GM21390 (cell line): ENCODE data around the gene DDO.
"Not testable (repeated sequence)": the region's sequence is repeated elsewhere in the genome, so short reads cannot be mapped to it uniquely, and the experiment has no call there.

Source experiments
- ATAC-seq: cut with Tn5 transposase; IDR thresholded peaks from one replicate; pipeline ENCODE4 v1.9.1; 2021; ENCODE audit not compliant: unreplicated experiment

The DDO gene, protein sequence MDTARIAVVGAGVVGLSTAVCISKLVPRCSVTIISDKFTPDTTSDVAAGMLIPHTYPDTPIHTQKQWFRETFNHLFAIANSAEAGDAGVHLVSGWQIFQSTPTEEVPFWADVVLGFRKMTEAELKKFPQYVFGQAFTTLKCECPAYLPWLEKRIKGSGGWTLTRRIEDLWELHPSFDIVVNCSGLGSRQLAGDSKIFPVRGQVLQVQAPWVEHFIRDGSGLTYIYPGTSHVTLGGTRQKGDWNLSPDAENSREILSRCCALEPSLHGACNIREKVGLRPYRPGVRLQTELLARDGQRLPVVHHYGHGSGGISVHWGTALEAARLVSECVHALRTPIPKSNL

DNA sequence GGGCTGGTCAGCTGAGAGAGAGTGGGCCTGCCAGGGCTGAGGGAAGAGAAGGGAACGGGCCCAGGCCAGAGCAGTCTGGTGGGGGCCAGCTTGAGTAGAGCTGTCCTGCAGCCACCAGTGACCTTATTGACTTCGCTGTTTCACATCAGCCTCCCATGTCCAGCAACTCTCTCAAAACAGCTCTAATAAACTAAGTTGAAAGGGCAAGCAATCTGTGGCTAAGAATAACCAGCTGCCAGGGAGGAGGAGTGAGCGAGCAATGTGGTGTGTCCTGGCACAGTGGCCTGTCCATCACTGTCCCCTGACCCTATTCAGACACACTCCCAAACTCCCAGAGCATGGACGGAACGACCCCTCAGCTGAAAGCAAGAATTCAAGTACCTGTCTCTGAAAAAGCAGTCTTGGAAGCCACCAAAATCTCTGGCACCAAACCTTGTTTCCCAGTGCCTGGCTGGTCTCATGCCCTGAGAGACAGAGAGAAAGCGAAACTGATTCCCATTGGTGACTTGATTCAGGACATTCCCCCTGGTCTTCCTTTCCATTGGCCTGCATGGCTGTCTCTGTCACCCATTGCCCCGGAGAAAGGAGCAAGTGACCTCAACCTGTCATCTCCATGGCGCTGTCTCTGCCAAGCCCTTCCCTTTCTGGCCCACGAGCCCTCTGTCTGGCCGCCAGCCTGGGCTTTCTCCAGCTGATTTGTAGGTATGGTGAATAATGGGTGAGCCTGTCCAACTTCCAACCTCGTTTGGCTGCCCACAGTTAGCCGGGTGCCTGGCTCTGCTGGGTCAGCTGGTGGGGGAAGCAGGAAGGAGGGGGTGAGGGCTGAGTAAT lies at the start of gene DDO:
Gene DDO (minus strand): TSS at position 490 of the 831 bp plus-strand sequence. CDS start 2,113 bp downstream, outside the sequence.
- ATAC-seq = no peak

DNA sequence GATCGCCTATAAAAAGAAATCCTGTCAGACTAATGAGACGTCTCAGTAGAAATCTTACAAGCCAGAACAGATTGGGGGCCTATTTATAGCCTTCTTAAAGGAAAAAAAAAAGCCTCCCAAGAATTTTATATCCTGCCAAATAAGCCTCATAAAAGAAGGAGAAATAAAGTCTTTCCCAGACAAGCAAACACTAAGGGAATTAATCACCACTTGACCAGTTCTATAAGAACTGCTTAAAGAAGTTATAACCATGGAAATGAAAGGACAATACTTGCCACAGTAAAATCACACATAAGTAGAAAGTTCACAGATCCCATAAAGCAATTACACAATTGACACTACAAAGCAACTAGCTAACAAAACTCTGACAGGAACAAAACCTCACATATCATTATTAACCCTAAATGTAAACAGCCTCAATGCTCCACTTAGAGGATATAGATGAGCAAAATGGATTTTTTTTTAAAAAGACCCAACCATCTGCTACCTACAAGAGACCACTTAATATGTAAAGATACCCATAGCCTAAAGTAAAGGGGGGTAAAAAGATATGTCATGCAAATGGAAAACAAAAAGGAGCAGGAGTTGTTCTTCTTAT lies 47.6 kb upstream of the DDO start:
- no peak for ATAC-seq

DNA sequence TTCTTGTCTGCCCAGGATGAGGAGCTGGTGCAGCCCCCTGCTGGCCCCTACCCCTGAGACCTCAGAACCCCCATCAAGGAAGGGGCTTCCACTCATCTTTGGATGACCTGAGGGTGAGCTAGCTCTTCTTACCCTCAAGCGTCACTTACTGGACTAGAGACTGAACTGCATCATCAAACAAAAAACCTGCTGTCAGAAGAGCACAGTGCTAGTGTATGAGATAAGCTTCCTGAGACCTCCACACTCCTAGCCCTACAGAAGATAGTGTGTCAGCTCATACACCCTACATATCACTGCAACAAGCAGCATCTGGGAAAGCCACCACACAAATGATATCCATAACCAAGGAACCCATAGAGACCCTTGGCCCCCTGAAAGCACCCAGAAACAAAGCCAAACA lies 46.0 kb upstream of the DDO start:
- no peak for ATAC-seq

DNA sequence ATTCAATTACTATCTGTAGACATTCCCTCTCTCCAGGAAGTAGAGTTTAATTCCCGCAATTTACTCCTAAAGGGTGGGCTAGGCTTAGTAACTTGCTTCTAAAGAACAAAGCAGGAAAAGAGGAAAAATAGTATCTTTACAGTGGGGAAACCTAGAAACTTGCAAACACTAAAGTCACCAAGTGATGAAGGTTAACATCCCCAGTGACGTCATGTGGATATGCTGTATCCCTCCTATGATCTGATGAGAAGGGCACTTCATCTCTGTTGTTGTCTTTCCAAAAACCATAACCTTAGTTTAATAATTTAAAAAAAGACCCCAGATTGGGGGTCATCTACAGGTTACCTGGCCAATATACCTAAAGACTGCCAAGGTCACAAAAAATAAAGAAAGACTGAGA lies 43.8 kb upstream of the DDO start:
- no peak for ATAC-seq

DNA sequence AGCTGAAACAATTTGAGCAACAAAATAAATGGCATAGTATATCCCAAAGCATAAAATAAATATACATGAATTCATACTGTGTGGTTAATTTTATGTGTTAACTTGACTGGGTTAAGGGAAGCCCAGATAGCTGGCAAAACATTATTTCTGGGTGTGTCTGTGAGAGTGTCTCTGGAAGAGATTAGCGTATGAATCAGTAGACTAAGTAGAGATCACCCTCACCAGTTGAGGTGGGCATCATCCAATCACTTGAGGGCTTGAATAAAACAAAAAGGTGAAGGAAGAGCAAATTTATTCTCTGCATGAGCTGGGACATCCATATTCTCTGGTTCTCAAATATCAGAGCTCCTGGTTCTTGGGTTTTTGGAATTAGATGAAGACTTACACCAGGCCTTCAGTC lies 43.1 kb upstream of the DDO start:
- ATAC-seq = no peak

DNA sequence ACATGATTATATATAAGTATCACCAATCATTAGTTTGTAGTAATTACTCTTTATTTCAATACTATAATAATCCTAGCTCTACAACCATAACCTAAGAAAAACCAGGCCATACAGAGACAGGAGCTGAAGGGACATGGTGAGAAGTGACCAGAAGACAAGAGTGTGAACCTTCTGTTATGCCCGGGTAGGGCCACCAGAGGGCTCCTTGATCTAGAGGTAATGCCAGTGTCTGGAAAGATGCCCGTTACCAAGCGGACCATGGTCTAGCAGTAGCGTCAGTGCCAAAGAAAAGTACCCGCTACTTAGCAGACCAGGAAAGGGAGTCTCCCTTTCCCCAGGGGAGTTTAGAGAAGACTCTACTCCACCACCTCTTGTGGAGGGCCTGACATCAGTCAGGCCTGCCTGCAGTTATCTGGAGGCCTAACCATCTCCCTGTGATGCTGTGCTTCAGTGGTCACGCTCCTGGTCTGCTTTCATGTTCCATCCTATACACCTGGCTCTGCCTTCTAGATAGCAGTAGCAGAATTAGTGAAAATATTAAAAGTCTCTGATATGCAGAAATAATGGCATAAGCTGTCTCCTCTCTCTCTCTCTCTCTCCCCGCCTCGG lies 42.3 kb upstream of the DDO start:
- not testable (repeated sequence) for ATAC-seq

DNA sequence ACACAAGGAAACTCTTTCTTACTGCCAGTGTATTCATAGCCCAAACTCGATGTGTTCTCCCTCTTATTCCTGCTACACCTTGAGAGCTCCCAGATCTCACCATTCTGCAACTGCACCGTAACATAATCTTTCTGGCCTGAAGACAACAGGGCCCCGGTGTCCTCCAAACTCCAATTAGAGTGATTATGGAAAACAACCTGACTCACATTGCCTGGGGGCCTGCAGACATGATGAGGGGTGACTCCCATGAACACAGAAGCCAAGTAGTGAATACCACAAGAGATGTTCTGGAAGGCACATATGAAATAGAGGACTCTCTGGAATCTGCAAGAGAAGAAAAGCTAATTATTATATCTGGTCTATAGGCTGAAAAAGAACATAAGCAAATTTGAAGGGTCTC lies 41.3 kb upstream of the DDO start:
- no peak for ATAC-seq

DNA sequence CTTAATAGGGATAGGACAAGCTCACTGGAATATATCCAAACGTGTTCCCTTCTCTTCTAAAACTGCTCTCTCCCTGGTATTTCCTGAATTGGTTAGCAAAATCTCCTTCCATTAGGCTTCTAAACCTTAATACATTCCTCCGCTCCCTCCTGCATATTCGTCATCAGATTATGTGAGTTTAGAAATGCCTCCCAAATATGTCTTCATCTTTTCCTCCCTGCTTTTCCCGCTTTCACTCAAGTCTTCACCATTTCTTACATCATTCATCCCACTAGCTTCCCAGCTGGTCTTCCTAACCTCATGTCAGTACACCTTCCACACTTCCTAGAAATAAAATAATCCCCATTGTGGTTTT lies 34.1 kb upstream of the DDO start:
- no peak for ATAC-seq

DNA sequence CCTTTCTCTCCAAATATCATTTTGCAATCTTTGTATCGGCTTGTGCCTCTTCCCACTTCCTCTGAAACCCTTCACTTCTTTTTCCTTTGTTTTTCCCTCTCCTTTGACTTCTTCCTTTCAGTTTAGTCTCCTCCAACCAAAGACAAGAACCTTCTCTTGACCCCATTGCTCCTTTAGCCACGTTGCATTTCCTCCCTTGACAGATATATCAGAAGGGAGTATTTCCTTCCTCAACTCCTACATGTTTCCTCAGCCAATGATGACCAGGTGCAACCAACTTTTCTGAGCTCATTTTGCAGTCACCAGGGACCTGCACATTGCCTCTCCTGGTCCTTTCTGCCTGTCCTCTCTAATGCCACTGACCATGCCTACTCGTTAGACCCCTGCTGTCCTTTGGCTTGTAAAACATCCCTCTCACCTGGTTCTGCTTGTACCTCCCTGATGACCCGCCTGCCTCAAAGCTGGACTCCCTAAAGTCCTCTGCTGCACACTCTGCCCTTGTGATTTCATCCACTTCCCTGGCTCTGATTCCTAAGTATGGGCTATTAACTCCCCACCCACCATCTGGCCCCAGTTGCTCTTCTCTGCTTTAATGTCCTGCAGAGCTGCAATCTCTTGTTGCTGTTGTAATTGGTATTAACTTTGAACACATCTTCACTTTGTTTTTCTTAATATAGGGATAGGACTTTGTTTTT lies 33.6 kb upstream of the DDO start:
- ATAC-seq = no peak

DNA sequence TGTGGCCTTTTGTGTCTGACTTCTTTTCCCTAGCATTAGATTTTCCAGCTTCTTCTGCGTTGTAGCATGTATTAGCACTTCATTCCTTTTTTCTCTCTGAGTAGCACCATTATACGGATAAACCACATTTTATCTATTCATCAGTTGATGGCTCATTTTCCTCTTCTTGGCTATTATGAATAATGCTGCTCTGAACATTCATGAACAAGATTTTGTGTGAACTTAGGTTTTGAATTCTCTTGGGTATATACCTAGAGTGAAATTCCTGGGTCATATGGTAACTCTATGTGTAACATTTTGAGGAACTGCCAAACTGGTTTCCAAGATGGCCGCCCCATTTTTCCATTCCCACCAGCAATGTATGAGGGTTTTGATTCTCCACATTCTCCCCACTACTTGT lies 32.4 kb upstream of the DDO start:
- no peak for ATAC-seq

DNA sequence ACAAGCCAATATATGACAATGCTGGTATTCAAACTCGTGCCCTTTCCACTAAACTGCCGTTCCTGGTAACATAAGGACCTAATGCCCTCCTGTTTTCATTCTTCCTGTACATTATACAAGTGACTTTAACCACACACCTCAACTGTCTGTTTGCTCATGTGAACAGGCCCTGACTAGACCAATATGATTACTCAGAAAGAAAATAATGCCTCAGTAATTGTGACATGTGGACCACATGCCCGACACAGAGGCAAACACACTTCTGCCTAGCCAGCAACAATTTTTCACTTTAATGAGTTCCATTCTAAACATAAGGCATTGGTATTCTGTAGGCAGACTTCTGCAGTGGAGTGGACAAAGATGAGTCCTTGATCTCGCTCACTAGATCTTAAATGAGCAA lies 31.0 kb upstream of the DDO start:
- ATAC-seq = no peak

DNA sequence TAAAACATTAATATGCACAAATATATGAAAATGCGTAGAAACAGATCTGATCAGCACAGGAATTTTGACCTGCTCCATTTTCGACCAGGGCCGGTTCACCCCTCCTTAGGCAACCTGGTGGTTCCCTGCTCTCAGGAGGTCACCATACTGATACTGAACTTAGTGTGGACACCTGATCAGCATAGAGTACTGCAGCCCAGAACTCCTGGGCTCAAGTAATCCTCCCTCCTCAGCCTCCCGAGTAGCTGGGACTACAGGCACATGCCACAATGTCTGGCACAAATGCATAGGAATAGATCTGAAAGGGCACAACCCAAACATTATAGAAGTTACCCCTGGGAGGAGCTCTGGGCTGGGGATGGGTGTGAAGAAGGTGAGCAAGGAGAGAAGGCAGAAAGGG lies 24.7 kb upstream of the DDO start:
- no peak for ATAC-seq

DNA sequence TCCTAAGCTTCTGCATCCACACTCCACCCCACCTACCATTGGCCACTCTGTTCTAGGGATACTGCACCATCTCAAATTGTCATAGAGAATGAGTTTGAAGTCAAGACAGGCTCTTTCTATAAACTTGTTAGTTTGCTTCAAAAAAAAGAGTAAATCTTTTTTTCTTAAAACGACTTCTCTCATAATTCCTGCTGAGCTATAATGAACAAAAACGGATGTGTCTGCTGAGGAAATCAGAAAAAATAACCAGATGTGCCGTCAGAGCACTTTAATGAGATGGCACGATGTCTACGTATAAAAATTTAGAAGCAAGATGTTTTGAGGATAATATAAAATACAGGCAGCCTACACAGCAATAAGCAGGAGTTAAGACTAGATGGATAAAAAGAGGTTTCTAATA lies 24.0 kb upstream of the DDO start:
- ATAC-seq = no peak

DNA sequence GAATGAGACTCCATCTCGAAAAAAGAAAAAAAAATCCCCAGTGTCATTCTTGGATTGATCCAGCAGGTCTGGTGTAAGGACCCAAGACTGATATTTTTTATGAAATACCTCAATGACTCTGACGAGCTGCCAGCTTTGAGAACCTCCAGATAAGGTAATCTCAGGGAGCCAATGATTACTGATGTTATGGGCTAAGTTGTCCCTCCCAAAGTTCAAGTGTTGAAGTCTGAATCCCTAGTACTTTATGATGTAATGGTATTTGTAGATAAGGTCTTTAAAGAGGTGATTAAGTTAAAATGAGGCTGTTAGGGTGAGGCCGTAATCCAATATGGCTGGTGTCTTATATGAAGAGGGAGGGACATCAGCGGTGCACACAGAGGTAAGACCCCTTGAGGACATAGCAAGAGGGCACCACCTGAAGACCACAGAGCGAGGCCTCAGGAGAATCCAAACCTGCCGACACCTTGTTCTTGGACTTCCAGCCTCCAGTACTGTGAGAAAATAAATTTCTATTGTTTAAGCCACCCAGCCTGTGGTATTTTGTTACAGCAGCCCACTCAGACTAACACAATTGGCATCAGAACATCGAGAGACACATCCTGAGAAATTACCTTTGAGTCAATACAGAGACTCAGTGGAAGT lies 19.7 kb upstream of the DDO start:
- ATAC-seq = no peak

DNA sequence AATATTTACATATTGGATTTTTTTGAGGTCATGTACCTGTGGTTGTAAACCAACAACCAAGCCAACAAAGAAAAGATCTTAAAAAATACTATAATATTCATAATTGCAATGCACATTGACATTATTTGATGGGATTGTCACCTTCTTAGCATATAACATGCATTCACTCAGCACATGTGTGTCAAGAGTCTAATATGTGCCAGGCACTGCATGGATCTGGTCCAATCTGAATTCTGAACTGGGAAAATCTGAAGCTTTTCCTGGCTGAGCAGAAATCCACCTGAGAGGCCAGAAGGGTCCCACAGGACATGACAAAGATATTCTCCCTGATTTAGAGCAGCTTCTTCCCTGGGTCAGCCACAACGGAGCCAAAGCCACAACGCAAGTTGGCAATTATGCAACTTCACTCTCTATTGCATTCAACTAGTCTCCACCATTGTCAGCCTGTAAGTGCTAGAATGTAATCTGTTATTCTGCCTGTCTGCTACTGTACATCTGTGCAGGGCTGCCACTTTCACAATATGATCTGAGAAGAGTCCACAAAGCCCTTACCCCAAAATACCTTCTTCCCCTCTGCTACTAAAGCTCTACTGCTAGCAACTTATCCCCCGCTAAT lies 17.0 kb upstream of the DDO start:
- no peak for ATAC-seq

DNA sequence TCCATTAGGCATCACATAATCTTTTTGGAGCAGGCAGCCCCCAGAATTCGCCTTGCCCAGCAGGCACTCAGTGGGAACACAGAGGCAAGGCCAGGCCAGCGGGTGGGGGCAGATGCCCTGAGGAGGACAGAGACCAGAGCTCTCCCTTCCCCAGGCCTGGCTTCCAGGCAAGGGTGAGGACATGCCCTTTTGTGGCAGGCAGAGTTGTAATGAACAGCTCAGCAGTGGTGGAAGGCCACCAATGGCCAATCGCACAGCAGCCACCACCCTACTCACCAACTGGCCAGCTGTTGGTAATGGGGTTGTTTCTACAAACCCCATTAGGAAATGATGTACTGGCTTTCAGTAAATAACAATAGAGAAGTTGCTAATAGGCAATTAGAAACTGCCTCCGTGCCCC lies 15.4 kb upstream of the DDO start:
- no peak for ATAC-seq

DNA sequence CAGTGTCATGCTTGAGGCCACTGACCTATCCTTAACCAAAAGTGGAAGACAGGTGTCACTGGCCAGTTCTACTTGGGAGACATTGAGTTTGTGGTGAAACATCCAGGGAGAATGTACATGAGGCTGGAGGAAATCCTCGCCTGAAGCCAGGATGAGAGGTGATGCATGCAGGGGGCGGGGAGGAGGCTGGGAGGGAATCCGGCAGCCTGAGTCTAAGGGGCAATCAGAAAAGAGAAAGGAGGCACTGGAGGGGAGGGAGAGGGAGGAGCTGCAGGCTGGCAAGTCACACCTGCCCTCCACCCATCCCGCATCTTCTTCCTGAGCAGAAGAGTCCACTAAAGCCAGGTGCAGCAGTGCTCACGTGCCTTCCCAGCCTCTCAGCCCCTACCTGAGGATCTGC lies 14.9 kb upstream of the DDO start:
- ATAC-seq = no peak

DNA sequence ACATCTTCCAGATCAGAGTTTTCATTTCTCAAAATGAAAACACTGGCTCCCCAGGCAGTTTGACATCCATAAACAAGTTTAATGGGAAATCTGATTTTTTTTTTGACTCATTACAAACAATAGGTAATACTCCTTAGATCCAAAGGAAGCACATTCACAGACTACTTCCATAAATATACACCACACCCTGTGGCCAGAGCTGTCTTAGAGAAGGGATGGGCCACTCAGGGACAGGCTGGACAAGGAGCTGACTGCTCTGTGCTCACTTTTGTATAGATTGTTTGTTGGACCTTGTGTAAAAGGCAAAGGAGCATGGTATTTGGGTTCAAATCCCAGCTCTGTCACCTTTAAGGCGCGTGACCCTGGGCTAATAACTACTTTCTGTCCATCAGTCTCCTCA lies 12.8 kb upstream of the DDO start:
- no peak for ATAC-seq

DNA sequence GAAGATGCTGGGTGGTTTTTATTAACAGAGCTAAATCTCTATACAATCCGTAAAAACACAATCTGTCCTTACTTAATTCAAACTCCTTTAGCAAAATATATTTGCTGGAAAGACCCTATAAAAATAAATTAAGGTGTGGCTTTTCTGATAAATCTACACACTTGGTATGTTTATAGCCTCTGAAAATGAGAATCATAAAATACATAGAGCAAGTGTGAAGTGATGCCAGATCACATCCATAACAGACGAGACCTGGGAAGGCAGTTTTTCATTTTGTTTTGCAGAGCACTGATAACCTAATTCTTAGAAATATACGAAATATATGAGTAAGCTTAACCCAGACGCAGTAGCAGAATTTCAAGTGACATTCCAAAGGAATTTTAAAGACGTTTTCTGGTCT lies 10.4 kb upstream of the DDO start:
- no peak for ATAC-seq

DNA sequence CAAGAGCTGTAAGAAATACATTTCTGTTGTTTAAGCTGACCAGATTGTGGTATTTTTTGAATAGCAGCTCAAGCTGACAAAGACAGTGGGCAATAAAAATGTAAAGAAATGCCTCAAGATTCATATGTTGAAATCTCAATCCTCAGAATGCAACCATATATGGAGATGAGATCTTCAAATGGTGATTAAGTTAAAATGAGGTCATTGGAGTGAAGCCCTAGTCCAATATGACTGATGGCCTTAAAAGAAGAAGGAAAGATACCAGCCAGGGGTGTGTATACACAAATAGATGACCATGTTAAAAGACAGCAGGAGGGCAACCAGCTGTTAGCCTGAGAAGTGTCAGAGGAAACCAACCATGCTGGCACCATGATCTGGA lies 7.1 kb upstream of the DDO start:
- ATAC-seq = no peak
